Sigmoid colon (tissue), 4 donors: ENCODE data around the gene AQP5.

Experiments
- CTCF ChIP-seq, 4 experiments: fragments of 450-650 bp in 3 of 4; fragments of 200-600 bp in 1 of 4; IDR thresholded peaks; one replicate each; pipeline ENCODE4 v1.5.1; 2016 to 2019; ENCODE audit warnings: antibody characterized with exemption in 4 of 4, mild to moderate bottlenecking in 3 of 4, moderate library complexity in 2 of 4
- EP300 ChIP-seq, 4 donors: sonication (generic); formaldehyde crosslinking; IDR thresholded peaks; one replicate each; pipeline ENCODE4 v1.6.1; 2017; ENCODE audit warnings: antibody characterized with exemption in 4 of 4

- TF ChIP-seq CTCF (IDR thresholded peaks at IDR 0.05) (no peak), EP300 (IDR thresholded peaks at IDR 0.05) (no peak)
Measured at GRCh38 chr12:49983892-49984291, 22.2 kb downstream of the AQP5 start.
